ENCODE measurements around the gene HEXA.

HEXA gene

GRCh38 chr15:72319985-72320671 is 55.7 kb downstream of the HEXA start, which contains the start of gene CELF6:
CELF6 (minus strand) TSS chr15:72320157; CDS start chr15:72319874, 283 bp downstream.
- DNase-seq: peak in 50 of 51 donors; percentile 13 to 90 (median 76)

GRCh38 chr15:72319360-72319984 is 56.3 kb downstream of the HEXA start:
- peak in 28 of 51 donors; percentile 24 to 84 (median 57) for DNase-seq

GRCh38 chr15:72318408-72318942 is 57.3 kb downstream of the HEXA start:
- DNase-seq: no peak

GRCh38 chr15:72315706-72316370 is 60.0 kb downstream of the HEXA start:
- DNase-seq: no peak

GRCh38 chr15:72313881-72314280 is 61.9 kb downstream of the HEXA start:
- no peak for DNase-seq

GRCh38 chr15:72313448-72313840 is 62.4 kb downstream of the HEXA start:
- DNase-seq: peak in 3 of 51 donors; percentile 14 to 33 (median 24)

GRCh38 chr15:72312605-72313447 is 63.0 kb downstream of the HEXA start:
- DNase-seq: peak in 36 of 51 donors; percentile 3 to 75 (median 39)

GRCh38 chr15:72307026-72307425 is 68.8 kb downstream of the HEXA start:
- DNase-seq: peak in 7 of 51 donors; percentile 13 to 73 (median 19)

- DNase-seq: peak in 34 of 51 donors; percentile 6 to 73 (median 45)
Measured at GRCh38 chr15:72306211-72306785, 69.5 kb downstream of the HEXA start.

- DNase-seq: no peak
Measured at GRCh38 chr15:72304596-72304995, 71.2 kb downstream of the HEXA start.

GRCh38 chr15:72302955-72303354 is 72.9 kb downstream of the HEXA start:
- DNase-seq: no peak

Data from hypothalamus (tissue), 51 donors.